DOHH2 (cell line): ENCODE measurements around the gene CANT1.

Source experiments
- H3F3A ChIP-seq: fragments of 200-600 bp; sonication (generic), shearing (Covaris generic); 2 replicates; pipeline ENCODE4 v1.6.0; 2016; ENCODE audit warnings: antibody characterized with exemption, mild to moderate bottlenecking; ENCODE audit not compliant: control insufficient read depth, insufficient read depth
- H3K27ac ChIP-seq: fragments of 200-600 bp; sonication (generic); 2 replicates; pipeline ENCODE4 v1.5.1; 2014; ENCODE audit warnings: low read depth, mild to moderate bottlenecking, low read length, moderate library complexity
- H3K27me3 ChIP-seq: fragments of 200-600 bp; sonication (generic); 2 replicates; pipeline ENCODE4 v1.6.1; 2014; ENCODE audit warnings: mild to moderate bottlenecking, low read length, mixed read lengths; ENCODE audit not compliant: control insufficient read depth
- H3K36me3 ChIP-seq: fragments of 200-600 bp; sonication (generic); 2 replicates; pipeline ENCODE4 v1.6.1; 2014; ENCODE audit warnings: mild to moderate bottlenecking, low read length, moderate library complexity, mixed read lengths; ENCODE audit not compliant: control insufficient read depth
- H3K4me1 ChIP-seq: fragments of 200-600 bp; sonication (generic); 2 replicates; pipeline ENCODE4 v1.6.1; 2014; ENCODE audit warnings: mild to moderate bottlenecking, low read length, mixed read lengths; ENCODE audit not compliant: control insufficient read depth
- H3K4me2 ChIP-seq: fragments of 200-600 bp; sonication (generic); 2 replicates; pipeline ENCODE4 v1.6.0; 2014; ENCODE audit warnings: mild to moderate bottlenecking, low read length, moderate library complexity
- H3K4me3 ChIP-seq: fragments of 200-600 bp; sonication (generic); 2 replicates; pipeline ENCODE4 v1.5.1; 2014; ENCODE audit warnings: mild to moderate bottlenecking, low read length, mixed read lengths
- H3K79me2 ChIP-seq: fragments of 200-600 bp; sonication (generic); 2 replicates; pipeline ENCODE4 v1.6.1; 2014; ENCODE audit warnings: mild to moderate bottlenecking, low read length, mixed read lengths; ENCODE audit not compliant: control insufficient read depth
- H3K9me2 ChIP-seq: fragments of 200-600 bp; sonication (generic); replicated peaks from 2 replicates; pipeline ENCODE4 v1.6.1; 2014; ENCODE audit warnings: mild to moderate bottlenecking, low read length, mixed read lengths; ENCODE audit not compliant: control insufficient read depth
- H3K9me3 ChIP-seq: fragments of 200-600 bp; sonication (generic); 2 replicates; pipeline ENCODE4 v1.6.1; 2014; ENCODE audit warnings: antibody characterized with exemption, low read length, mixed read lengths; ENCODE audit not compliant: control insufficient read depth, insufficient read depth
- H4K20me1 ChIP-seq: fragments of 200-600 bp; sonication (generic); 2 replicates; pipeline ENCODE4 v1.6.0; 2014; ENCODE audit warnings: low read depth, mild to moderate bottlenecking, antibody characterized with exemption, low read length, moderate library complexity; ENCODE audit not compliant: control insufficient read depth, insufficient read depth
- CTCF ChIP-seq: fragments of 200-600 bp; sonication (generic); IDR thresholded peaks from one replicate; pipeline ENCODE4 v1.5.1; 2014; ENCODE audit warnings: antibody characterized with exemption, mild to moderate bottlenecking, low read depth, low read length; ENCODE audit not compliant: poor library complexity, severe bottlenecking
- EZH2phosphoT487 ChIP-seq: fragments of 200-600 bp; sonication (generic); IDR thresholded peaks from 2 replicates; pipeline ENCODE4 v1.6.1; 2017; ENCODE audit warnings: borderline replicate concordance, mild to moderate bottlenecking, antibody characterized with exemption, low read length, moderate library complexity, mixed read lengths

CANT1 gene

GRCh38 chr17:79054200-79054960, 44.8 kb upstream of the CANT1 start:
- Histone ChIP-seq H3K4me1 (no peaks in the 10 kb centered on the region), H3K4me3 (no peak overlapping the region), H3K36me3 (no peaks in the 10 kb centered on the region), H3K4me2 (no peak overlapping the region), H3K9me3 (no peaks in the 10 kb centered on the region), H3K27me3 (0 out of 2 replicates have a peak, but pooled peaks cover 2% of the 10 kb centered on the region), H3K79me2 (no peaks in the 10 kb centered on the region), H3F3A (no peaks in the 10 kb centered on the region), H4K20me1 (no peaks in the 10 kb centered on the region), H3K27ac (no peak overlapping the region), H3K9me2 (no peaks in the 10 kb centered on the region)
- TF ChIP-seq EZH2phosphoT487 (no peak), CTCF (no peak)

GRCh38 chr17:79053251-79053925, 43.8 kb upstream of the CANT1 start:
- Histone ChIP-seq H3K4me1 (no peaks in the 10 kb centered on the region), H4K20me1 (no peaks in the 10 kb centered on the region), H3K27ac (no peak overlapping the region), H3K4me2 (no peak overlapping the region), H3K9me2 (no peaks in the 10 kb centered on the region), H3K4me3 (no peak overlapping the region), H3F3A (no peaks in the 10 kb centered on the region), H3K9me3 (no peaks in the 10 kb centered on the region), H3K27me3 (0 out of 2 replicates have a peak, but pooled peaks cover 2% of the 10 kb centered on the region), H3K79me2 (no peaks in the 10 kb centered on the region), H3K36me3 (no peaks in the 10 kb centered on the region)
- TF ChIP-seq EZH2phosphoT487 (no peak), CTCF (no peak)

- Histone ChIP-seq H3K27ac (no peak overlapping the region), H3K79me2 (no peaks in the 10 kb centered on the region), H3K9me2 (no peaks in the 10 kb centered on the region), H3K4me2 (no peak overlapping the region), H3F3A (no peaks in the 10 kb centered on the region), H4K20me1 (no peaks in the 10 kb centered on the region), H3K36me3 (no peaks in the 10 kb centered on the region), H3K4me3 (no peak overlapping the region), H3K4me1 (no peaks in the 10 kb centered on the region), H3K9me3 (no peaks in the 10 kb centered on the region), H3K27me3 (no peaks in the 10 kb centered on the region)
- TF ChIP-seq EZH2phosphoT487: no peak
- TF ChIP-seq CTCF: no peak
Measured at GRCh38 chr17:79052131-79052530, 42.6 kb upstream of the CANT1 start.
